Activated CD8-positive, alpha-beta memory T cell treated with anti-CD3 and anti-CD28 coated beads for 1 hour (primary cell): Measurements from ENCODE around the gene KCNJ16.

Experiments used
- DNase-seq, 2 donors: peaks; one replicate each; pipeline ENCODE4 v3.0.0-alpha.2; 2020; ENCODE audit warnings: low read depth in 1 of 2; ENCODE audit errors: extremely low read depth in 1 of 2

KCNJ16 gene

GRCh38 chr17:70067134-70067533 lies 7.9 kb upstream of the KCNJ16 start:
- no peak for DNase-seq

GRCh38 chr17:70070305-70071027 lies 4.6 kb upstream of the KCNJ16 start:
- no peak for DNase-seq

- no peak for DNase-seq
Observed at GRCh38 chr17:70071127-70071526, 3.9 kb upstream of the KCNJ16 start.

DNA sequence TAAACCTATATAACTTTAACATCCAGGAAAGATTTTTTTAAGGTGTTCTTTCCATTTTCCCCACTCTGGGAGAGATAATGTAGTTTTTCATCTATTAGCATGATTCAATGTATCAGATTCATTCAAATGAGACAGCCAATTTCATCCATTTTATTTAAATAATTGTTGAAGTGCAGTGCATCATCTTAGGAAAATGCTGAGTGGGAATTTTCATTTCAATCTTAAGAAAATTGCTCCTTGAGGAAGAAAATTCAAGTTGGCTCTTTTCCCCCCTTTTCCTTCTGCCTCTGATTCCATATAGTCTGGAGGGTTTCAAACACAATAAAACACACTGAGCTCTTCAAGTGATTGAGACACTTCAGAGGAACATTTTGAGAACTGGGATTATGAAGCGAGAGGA lies 3.4 kb upstream of the KCNJ16 start:
- DNase-seq: no peak

DNA sequence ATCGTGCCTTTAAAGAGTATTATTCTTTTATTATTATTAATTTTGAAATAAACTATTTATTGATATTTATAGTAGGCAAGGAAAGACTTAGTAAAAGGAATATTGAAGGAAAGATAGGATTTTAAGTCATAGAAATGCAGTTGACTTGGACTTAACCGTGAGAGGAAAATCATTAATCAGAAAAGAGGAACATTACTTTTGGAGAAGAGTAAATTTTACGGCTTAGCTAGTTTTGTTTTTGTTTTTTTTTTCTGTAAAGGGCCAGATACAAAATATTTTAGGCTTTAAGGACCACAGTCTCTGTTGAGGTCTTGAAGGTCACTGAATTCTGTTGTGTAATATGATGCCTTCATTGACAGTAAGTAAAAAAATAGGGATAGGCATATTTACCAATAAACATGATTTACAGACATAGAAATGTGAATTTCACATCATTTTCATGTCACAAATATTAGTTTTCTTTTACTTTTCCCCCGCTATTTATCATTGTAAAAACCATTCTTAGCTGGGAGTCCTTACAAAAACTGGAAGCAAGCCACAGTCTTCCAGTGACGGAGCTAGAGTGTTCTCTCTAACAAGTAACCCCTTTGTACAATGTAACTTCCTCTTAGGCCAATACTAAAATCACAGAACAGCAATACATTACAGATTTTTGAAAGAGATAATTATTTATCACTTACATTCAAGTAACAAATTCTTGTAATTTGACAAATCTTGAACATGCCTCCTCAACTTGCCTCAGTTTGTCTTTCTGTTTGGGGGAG lies 2.3 kb upstream of the KCNJ16 start:
- DNase-seq: no peak

DNA sequence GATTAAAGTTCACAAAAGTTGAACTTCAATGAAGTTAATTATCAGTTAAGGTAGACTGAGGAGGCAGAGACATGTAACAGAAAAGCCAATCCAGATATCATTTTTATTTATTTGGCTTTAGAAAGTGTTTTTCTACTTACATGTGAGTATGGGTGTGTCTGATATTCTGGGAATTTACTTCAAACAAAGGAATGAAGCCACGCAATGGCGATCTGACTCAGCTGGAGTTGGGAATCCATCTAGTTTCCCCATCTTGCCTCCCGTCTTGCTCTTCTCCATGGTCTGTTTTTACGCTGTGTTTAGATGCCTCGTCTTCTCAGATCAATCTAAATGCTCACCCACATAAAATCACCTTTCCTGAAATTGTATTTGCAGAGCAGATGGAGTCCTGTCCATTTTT lies 1.7 kb upstream of the KCNJ16 start:
- DNase-seq: no peak

GRCh38 chr17:70073799-70074198 lies 1.2 kb upstream of the KCNJ16 start:
- DNase-seq: no peak

GRCh38 chr17:70074236-70074830 lies 692 bp upstream of the KCNJ16 start:
- DNase-seq: no peak

DNA sequence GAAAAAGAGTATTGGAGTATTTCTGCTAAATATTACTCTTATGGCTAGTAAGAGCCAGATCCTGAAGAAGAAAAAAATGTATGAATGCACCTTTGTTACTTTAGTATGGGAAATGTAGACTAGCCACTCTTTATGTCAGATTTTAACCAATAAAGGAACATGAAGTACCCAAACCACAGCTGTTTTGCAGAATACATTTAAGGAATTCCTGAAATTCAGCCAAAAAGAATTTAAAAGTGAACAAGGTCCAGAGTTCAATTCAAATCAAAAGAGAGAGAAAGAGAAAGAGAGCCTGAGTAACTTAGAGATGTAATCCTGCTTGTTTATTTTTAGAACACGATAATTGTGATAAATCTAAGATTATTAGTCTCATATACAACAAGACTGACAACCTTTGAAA lies 1.2 kb downstream of the KCNJ16 start:
- DNase-seq: no peak

DNA sequence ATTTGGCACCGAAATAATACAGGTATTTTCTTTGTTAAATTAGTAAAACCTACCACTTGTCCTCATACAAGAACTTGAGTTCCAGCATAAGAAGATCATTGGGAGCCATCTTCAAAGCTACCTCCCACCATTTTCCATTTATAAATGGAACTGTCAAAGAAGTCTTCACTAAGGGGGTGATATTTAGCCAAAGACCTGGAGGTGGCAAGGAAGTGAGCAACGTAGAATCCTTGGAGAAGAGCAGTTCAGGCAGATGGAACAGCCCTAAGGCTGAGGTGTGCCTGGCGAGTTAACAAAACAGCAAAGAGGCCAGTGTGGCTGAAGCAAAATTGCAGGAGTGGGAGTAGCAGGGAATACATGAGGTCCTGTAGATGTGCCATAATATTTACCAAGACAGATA lies 1.8 kb downstream of the KCNJ16 start:
- DNase-seq: no peak

DNA sequence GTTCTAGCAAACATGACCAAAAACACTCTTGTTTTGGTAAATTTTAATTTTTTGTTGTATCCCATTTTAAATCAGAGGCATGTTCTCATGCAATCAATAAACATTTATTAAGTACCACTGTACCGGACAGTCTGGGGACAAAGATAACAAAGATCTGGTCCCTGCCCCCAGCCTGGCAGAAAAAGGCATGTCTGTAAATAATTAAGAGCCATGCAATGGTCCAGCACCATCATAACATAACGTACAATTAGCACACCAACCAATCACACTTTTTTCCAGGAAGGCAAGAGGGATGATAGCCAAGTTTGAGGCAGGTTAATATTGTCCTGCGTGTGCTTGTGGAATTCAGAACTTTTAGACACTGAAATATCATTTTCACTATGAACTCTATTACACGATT lies 3.5 kb downstream of the KCNJ16 start:
- DNase-seq: no peak

- DNase-seq: no peak
Observed at GRCh38 chr17:70078994-70079531, 4.0 kb downstream of the KCNJ16 start.

DNA sequence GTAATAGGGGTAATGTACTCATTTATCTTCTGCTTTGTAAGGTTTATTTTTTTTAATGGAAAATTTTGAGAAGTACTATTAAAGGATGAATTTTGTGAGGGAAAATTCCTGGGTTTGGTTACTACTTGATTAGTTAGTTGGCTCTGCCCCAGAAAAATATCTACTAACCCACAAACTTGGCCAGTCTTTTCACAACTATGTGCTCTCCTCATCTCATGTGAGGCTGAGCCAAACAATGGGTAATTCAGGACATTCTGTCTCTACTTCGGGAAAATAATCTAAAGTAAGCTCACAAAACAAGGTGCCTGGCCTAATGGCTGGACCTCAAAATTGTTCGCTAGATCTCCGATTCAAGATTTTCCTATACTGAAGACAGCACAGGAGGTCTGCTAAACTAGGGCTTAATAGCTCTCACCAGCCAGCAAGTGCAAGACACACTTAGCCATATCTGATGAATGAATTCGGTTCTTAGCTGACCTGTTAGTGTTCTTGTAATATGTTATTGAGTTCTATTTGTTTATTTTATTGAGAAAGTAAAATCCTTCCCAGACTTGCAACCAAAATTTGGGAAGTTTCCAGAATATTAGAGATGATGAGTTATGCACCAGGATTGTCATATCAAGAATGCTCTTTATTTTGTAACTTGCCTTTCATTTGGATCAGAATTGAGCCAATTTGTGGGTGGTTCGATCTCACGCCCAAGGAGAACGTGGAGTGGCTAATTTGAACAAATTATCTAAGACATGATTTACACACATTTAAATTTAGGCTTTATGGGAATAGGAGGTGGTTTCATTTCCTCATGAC lies 5.7 kb downstream of the KCNJ16 start:
- no peak for DNase-seq

DNA sequence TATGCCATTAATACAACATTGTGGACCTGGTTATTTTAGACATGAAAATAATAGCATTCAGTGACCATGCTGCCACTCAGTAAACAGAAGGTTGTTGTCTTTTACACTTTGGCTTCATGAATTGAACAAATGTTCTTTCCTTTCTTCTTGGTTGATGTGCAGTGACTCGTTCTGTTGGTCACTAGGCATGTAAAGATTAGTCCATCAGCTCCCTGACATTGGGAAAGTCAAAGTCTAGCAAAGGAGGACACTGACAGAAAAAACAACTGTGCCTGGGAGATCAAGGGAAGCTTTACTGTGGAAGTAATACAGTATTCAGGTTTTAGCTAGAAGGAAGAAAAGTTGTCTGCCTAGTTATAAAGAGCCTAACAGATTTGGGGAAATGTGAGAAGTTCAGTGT lies 6.9 kb downstream of the KCNJ16 start:
- DNase-seq: no peak

- DNase-seq: no peak
Observed at GRCh38 chr17:70084476-70084875, 9.5 kb downstream of the KCNJ16 start.

- no peak for DNase-seq
Observed at GRCh38 chr17:70086516-70086915, 11.5 kb downstream of the KCNJ16 start.

DNA sequence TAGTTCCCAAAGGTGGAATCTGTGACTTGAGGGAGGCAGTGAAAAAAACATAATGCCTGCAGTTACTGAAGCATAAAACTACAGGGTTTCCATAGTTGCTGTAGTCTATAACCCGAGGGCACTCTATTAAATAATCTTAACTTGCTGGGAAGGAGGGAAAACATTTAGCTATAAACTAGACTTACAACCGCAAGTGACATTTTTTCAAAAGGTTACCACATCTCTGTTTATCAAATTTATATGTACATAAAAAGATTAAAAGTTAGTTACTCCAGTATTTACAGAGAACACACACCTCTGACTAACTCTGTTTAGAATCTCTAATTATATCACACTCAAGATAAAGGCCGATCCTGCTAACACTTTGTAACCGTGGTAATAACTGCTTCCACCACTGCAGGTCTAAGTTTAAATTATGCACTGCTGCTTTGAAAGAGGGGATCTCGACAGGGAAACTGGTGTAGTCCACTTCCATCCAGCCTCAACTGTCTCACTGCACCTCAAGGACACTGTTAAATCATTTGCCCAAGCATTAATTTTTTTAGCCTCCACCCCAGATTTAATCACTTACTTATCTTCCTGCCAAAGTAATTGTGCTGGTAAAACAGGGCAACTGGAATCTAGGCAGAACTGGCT lies 14.6 kb downstream of the KCNJ16 start:
- DNase-seq: no peak

DNA sequence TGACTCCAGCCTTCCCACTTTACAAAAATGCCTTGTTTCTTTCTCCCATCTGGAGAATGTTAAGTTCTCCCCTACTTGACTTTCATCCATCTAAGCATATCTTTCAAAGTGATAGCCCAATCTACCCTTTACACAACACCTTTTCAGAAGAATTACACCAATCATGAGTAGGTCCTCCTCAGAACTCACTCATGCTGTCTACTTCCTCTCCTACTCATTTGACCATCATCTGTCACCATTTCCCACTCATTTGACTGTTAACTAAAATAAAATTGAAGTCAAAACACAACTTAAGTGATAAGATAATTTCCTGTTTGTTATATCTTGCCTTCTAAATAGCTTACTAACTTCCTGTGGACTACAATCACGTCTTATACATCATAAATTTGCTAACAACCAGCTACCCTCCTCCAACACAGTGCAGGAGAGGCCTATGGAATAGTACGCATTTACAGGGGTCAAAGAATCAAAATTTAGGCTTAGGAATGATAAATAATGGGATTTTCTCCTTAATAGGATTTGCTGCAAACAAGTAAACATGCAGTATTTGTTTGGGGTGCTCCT lies 16.1 kb downstream of the KCNJ16 start:
- no peak for DNase-seq

GRCh38 chr17:70091696-70092095 lies 16.7 kb downstream of the KCNJ16 start:
- DNase-seq: no peak

DNA sequence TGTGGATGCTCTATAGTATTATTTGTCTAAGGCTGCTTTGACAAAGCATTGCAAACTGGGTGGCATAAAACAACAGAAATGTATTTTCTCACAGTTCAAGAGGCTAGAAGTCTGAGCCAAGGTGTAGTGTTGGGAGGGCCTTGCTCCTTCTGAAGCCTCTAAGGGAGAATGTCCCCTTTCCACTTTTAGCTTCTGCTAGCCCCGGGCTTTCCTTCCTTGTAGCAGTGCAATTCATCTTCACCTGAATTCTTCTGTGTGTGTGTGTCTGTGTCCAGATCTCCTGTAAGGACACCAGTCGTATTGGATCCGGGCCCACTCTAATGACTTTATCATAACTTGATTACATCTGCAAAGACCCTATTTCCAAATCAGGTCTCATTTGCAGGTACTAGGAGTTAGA lies 18.1 kb downstream of the KCNJ16 start:
- no peak for DNase-seq
